ENCODE data around the gene ZNF329. TPM values are rescaled to one million over a fixed set of nuclear protein-coding genes. Genes with fewer than 3 reads are reported as not detected.

ZNF329 gene
- total RNA-seq, 1 donor from 2014 or later, result 11.1 TPM

- no peak for FAIRE-seq
- no peaks in the 10 kb centered on the region for H3K4me1 ChIP-seq (ENCODE audit: insufficient read depth, low read length)
- H3K36me3 ChIP-seq (ENCODE audit: insufficient read depth, low read length), result no peaks in the 10 kb centered on the region
- H4K20me1 ChIP-seq (ENCODE audit: insufficient read depth, low read length), result no peaks in the 10 kb centered on the region
- no peak overlapping the region for H3K9ac ChIP-seq (ENCODE audit: low read length)
- H3K79me2 ChIP-seq (ENCODE audit: insufficient read depth, low read length), result no peaks in the 10 kb centered on the region
- H3K4me3 ChIP-seq (ENCODE audit: insufficient read depth, low read depth, low read length), result no peak overlapping the region
- no peak overlapping the region for H3K27ac ChIP-seq (ENCODE audit: low read depth, low read length)
- no peak for DNase-seq (ENCODE audit: low read depth)
- H2AFZ ChIP-seq (ENCODE audit: low read depth, low read length), result no peak overlapping the region
- Mint-ChIP-seq H3K4me3 (ENCODE audit: unreplicated experiment) (no peak overlapping the region), H3K27me3 (ENCODE audit: low read depth, unreplicated experiment) (no peaks in the 10 kb centered on the region), H3K27ac (ENCODE audit: unreplicated experiment) (no peak overlapping the region), H3K4me1 (ENCODE audit: low read depth, unreplicated experiment) (no peaks in the 10 kb centered on the region), H3K36me3 (ENCODE audit: low read depth, unreplicated experiment) (peaks cover 44% of the 10 kb centered on the region), H3K9me3 (ENCODE audit: unreplicated experiment) (peaks cover 27% of the 10 kb centered on the region)
- TF ChIP-seq, protein P1, sequence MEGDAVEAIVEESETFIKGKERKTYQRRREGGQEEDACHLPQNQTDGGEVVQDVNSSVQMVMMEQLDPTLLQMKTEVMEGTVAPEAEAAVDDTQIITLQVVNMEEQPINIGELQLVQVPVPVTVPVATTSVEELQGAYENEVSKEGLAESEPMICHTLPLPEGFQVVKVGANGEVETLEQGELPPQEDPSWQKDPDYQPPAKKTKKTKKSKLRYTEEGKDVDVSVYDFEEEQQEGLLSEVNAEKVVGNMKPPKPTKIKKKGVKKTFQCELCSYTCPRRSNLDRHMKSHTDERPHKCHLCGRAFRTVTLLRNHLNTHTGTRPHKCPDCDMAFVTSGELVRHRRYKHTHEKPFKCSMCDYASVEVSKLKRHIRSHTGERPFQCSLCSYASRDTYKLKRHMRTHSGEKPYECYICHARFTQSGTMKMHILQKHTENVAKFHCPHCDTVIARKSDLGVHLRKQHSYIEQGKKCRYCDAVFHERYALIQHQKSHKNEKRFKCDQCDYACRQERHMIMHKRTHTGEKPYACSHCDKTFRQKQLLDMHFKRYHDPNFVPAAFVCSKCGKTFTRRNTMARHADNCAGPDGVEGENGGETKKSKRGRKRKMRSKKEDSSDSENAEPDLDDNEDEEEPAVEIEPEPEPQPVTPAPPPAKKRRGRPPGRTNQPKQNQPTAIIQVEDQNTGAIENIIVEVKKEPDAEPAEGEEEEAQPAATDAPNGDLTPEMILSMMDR (IDR thresholded peaks at IDR 0.05; ENCODE audit: insufficient read depth, low read depth, low read length), result no peak
- no peak for TF ChIP-seq EZH2 (IDR thresholded peaks at IDR 0.05; ENCODE audit: insufficient read depth, low read length)
- no peaks in the 10 kb centered on the region for H3K27me3 ChIP-seq (ENCODE audit: insufficient read depth, low read length)
- H3K9me3 ChIP-seq (ENCODE audit: insufficient read depth, low read depth, low read length), result peaks cover 32% of the 10 kb centered on the region
- H3K4me2 ChIP-seq (ENCODE audit: low read length), result no peak overlapping the region
Measured at GRCh38 chr19:58091251-58091995, 59.2 kb downstream of the ZNF329 start.

- no peak overlapping the region for H3K4me3 Mint-ChIP-seq (ENCODE audit: unreplicated experiment)
- peaks cover 18% of the 10 kb centered on the region for H3K9me3 Mint-ChIP-seq (ENCODE audit: unreplicated experiment)
Measured at GRCh38 chr19:58089846-58090245, 60.7 kb downstream of the ZNF329 start.

More at GRCh38 chr19:58089846-58090245, 60.7 kb downstream of the ZNF329 start:
- H3K36me3 Mint-ChIP-seq (ENCODE audit: low read depth, unreplicated experiment), result peaks cover 38% of the 10 kb centered on the region
- DNase-seq (ENCODE audit: low read depth) (no peak), FAIRE-seq (no peak)
- no peaks in the 10 kb centered on the region for H3K79me2 ChIP-seq (ENCODE audit: insufficient read depth, low read length)
- H4K20me1 ChIP-seq (ENCODE audit: insufficient read depth, low read length), result no peaks in the 10 kb centered on the region
- H3K4me3 ChIP-seq (ENCODE audit: insufficient read depth, low read depth, low read length), result no peak overlapping the region
- H3K36me3 ChIP-seq (ENCODE audit: insufficient read depth, low read length), result no peaks in the 10 kb centered on the region
- TF ChIP-seq EZH2 (IDR thresholded peaks at IDR 0.05; ENCODE audit: insufficient read depth, low read length), result no peak
- TF ChIP-seq, protein P1 (IDR thresholded peaks at IDR 0.05; ENCODE audit: insufficient read depth, low read depth, low read length), result no peak
- H3K4me2 ChIP-seq (ENCODE audit: low read length), result no peak overlapping the region
- H3K4me1 ChIP-seq (ENCODE audit: insufficient read depth, low read length), result no peaks in the 10 kb centered on the region
- H3K27me3 ChIP-seq (ENCODE audit: insufficient read depth, low read length), result no peaks in the 10 kb centered on the region
- no peak overlapping the region for H3K27ac ChIP-seq (ENCODE audit: low read depth, low read length)
- no peaks in the 10 kb centered on the region for H3K4me1 Mint-ChIP-seq (ENCODE audit: low read depth, unreplicated experiment)
- H3K27ac Mint-ChIP-seq (ENCODE audit: unreplicated experiment), result no peak overlapping the region
- H3K27me3 Mint-ChIP-seq (ENCODE audit: low read depth, unreplicated experiment), result no peaks in the 10 kb centered on the region
- no peak overlapping the region for H2AFZ ChIP-seq (ENCODE audit: low read depth, low read length)
- no peak overlapping the region for H3K9ac ChIP-seq (ENCODE audit: low read length)
- peaks cover 27% of the 10 kb centered on the region for H3K9me3 ChIP-seq (ENCODE audit: insufficient read depth, low read depth, low read length)
